Anterior cingulate cortex (tissue), 58 donors: Measurements from ENCODE around the gene NPM3.
A peak's percentile ranks its signal among the peaks of the same experiment; 100 is the strongest.

Experiments
- DNase-seq, 58 donors: peaks; one replicate each; lab custom pipeline; 2025; lab: John Stamatoyannopoulos, UW

The NPM3 gene, protein sequence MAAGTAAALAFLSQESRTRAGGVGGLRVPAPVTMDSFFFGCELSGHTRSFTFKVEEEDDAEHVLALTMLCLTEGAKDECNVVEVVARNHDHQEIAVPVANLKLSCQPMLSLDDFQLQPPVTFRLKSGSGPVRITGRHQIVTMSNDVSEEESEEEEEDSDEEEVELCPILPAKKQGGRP

GRCh38 chr10:101782811-101783735, at the start of gene NPM3:
Gene NPM3 (minus strand): TSS chr10:101783446. CDS start chr10:101783390, 56 bp downstream.
- DNase-seq: peak in 56 of 58 donors; percentile 14 to 88 (median 68)

- DNase-seq: no peak
These were observed 49.1 kb upstream of the NPM3 start for GRCh38 chr10:101832325-101832771.

GRCh38 chr10:101831169-101831811, 48.0 kb upstream of the NPM3 start:
- no peak for DNase-seq

GRCh38 chr10:101830322-101831168, 47.3 kb upstream of the NPM3 start:
- DNase-seq: peak in 52 of 58 donors; percentile 28 to 86 (median 62)

DNA sequence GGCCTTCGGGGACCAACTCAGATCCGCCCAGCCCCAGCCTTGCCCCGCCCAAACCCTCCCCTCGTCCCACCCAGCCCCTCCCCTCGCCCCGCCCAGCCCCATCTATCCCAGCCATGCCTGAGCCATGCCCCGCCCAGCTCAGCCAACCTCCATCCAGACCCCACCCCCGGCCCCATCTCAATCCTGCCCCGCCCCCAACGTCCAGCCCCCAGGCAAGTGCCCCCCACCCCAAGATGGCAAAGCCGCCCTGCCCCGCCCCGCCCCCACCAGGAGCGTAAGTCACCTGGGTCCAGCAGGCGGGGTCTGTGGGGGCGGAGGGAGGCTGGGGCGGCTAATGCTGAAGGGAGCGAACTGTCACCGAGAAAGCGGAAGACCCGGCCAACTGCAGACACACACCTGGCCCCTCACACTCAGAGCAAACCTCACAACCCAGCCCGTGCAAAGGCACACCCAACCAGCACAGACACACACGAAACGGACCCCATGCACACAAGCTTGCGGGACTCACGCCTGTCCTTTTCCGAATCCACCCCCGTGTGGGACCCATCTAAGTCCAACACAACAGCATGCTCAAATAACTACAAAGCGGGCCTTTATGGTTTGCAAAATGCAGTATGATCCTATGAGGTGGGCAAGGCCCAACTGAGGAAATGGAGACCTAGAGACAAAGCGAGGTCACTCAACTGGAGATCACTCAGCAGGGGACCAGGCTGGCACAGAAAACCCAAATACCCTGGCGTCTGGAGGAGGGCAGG, 46.5 kb upstream of the NPM3 start:
- no peak for DNase-seq

- no peak for DNase-seq
These were observed 45.7 kb upstream of the NPM3 start for GRCh38 chr10:101828766-101829551.

DNA sequence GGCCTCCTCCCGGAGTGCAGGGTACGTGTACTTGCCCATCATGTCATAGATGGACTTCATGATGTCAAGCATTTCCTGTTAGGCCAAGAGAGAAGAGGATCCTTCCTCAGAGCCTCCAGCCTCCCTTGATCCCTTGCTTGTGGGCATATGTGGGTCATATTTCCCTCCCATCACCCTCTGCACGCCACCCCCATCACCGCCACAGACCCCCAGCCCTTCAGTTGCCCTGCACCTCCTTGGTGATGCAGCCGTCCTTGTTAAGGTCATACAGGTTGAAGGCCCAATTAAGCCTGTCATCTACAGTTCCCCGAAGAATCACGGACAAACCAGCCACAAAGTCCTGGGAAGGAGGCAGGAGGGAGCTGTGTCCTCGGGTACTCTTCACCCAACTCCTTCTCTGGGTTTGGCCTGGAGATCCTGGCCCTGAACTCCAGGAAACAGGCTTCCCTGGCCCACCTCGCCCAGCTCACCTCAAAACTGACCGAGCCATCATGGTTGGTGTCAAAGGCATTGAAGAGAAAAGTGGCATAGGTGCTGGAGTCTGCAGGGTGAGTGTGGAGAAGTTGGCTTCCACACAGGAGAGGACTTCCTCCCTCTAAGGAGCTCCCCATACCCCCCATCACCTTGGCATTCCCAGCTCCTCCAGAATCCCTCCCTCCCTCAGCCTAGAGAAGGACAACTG, 44.8 kb upstream of the NPM3 start:
- DNase-seq: no peak

DNA sequence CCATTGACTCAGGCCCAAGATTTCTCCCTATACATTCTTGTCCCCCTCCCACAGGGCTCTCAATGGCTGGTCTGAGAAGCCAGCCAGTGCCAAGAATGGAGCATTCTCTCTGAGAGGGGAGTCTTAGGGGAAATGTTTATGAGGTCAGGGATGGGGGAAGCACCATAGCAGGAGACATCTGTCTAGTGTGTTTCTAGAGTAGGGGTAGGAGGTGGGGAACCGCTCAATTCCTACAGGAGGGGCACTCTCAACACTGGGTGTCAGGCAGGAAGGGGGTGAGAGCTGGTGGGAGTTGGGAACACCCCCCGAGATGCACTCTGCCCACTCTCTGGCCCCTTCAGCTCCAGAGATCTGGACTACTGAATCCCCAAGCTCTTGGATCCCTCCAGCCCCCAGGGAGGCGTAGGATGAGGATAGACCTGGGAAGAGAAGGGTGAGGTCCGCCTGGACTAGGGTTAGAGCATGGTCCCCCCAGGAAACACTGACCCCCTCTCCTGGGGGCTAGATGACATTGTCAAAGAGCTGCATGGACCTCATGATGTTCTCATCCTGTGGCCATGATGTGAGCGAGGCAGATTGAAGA, 43.7 kb upstream of the NPM3 start:
- DNase-seq: no peak

GRCh38 chr10:101824736-101825135, 41.5 kb upstream of the NPM3 start:
- DNase-seq: no peak

- DNase-seq: peak in 12 of 58 donors; percentile 50 to 69 (median 62)
These were observed 35.8 kb upstream of the NPM3 start for GRCh38 chr10:101818872-101819633.

DNA sequence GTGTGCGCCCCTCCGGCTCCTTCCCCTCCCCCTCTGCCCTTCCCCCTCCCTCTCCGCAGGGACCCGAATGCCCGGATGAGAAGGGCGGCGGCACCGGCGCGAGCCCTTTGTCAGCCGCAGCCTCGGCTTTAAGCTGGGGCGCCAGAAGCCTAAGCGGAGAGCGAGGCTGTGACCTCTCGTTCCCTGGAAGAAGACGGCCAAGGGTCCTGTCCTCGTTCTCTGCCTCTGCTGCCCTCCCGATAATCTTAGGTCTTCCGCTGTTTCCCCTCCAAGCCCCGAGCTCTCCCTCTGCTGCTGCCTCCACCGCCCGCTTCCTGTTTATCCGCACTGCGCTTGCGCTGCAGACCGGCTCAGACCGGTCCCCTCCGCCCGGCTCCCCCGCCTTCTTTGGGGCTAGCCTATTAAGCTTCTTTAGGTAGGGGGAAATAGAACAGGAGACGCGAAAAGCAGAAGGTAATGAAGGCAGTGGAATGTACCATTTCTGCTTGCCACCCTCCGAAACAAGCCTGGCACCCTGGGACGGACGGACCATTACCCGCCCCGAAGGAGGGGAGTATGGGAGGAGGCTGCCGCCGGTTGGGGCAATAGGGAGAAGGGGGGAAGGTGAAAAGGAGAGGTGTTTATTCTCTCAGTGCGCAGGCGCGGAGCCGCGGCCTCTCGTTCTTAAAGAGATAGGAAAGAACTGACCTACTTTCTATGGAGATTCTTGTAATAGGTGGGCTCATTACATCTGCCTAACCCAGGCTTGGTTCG, 35.0 kb upstream of the NPM3 start, which contains the start of gene OGA:
Gene OGA (minus strand): TSS at position 326 of the 753 bp plus-strand sequence. CDS start 422 bp downstream, outside the sequence.
- peak; percentile 86 to 100 (median 97) for DNase-seq

GRCh38 chr10:101817337-101818118, 34.3 kb upstream of the NPM3 start:
- DNase-seq: peak in 47 of 58 donors; percentile 6 to 74 (median 53)

DNA sequence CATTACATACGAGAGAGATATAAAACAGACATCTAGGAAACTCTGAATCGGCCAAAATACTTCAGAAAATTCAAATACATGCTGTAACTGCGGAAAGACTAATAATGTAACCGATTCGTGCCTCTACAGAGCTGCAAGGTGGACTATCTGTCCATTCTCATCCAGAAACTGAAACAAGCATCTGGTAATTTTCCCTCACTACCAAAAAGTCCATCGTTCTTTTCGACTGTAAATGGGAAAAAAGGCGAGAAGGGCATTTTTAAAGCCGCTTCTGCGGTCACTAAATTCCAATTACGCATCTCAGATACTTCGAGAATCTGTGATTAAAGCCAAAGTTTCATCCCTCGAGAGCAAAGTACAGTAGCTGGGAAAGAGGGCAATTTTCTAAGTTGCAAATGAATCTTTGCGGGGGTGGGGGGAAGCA, 33.7 kb upstream of the NPM3 start:
- no peak for DNase-seq

DNA sequence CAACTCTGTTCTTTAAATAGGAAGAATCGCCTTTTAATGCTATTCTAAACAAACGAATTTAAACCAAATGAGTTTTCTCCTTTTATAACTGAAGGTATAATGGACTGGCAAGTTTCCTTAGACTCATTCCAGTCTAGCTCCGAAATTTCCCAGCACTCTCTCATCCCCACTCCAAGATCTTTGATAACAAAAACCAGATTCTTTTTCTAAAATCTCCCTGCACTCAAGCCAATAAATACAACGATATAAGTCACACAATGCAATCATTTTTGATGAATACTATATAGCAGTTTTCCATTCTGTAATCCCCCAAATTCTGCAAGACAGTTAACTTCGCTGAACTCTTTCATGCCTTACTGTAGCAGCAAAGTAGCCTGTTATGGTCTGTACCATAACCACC, 33.1 kb upstream of the NPM3 start:
- no peak for DNase-seq

DNA sequence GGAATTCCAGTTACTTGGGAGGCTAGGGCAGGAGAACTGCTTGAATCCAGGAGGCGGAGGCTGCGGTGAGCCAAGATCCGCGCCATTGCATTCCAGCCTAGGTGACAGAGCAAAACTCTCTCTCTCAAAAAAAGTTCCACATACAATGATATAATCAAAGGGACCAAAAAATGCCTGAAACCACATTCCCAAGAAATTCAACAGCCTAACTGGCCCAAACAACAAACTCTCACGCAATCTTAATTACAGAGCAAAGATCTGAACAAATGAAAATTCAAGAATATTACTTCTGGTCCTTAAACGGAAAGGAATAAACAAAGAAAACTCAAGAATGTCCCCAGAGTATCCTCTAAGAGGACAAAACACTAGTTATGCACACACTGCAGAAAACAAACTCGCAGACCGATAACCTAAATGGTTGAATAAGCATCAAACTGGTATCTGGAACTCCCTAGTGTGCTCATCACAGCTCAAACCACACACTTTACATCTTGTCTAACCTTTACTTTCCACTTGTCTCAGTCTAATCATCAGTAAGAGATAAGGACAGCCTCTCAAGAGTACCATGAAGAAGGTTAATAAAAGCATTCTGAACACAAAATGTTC, 31.3 kb upstream of the NPM3 start:
- no peak for DNase-seq
